ENCODE results near the gene WFDC6. TPM values are rescaled to one million over a fixed set of nuclear protein-coding genes. Genes with fewer than 3 reads are reported as not detected.

WFDC6 gene
- total and polyA plus RNA-seq, 5 donors = not detected

- ATAC-seq = no peak
- WGBS = 75% methylated on average over 3 of the region's 3 CpGs
- DNase-seq = no peak
- Histone ChIP-seq H3K4me1 (ENCODE audit: control insufficient read depth, insufficient read depth, low read length) (no peaks in the 10 kb centered on the region), H3K27ac (ENCODE audit: low read length) (no peak overlapping the region), H3K9me3 (ENCODE audit: control insufficient read depth, low read length) (no peaks in the 10 kb centered on the region), H3K4me3 (ENCODE audit: low read length) (no peak overlapping the region), H3K27me3 (ENCODE audit: control insufficient read depth, insufficient read depth) (no peaks in the 10 kb centered on the region)
- intact Hi-C loops (cut with DNase I) = no loop called here
Observed at GRCh38 chr20:45497971-45498494, 41.2 kb downstream of the WFDC6 start.

- 69% methylated on average over 3 of the region's 3 CpGs for WGBS
- Histone ChIP-seq H3K27ac (ENCODE audit: low read length) (no peak overlapping the region), H3K27me3 (ENCODE audit: control insufficient read depth, insufficient read depth) (no peaks in the 10 kb centered on the region), H3K4me3 (ENCODE audit: low read length) (no peak overlapping the region), H3K9me3 (ENCODE audit: control insufficient read depth, low read length) (no peaks in the 10 kb centered on the region), H3K4me1 (ENCODE audit: control insufficient read depth, insufficient read depth, low read length) (no peaks in the 10 kb centered on the region)
- no peak for ATAC-seq
- DNase-seq = no peak
- intact Hi-C loops (cut with DNase I) = no loop called here
Observed at GRCh38 chr20:45496166-45496565, 43.1 kb downstream of the WFDC6 start.

GRCh38 chr20:45495501-45495941, 43.8 kb downstream of the WFDC6 start:
- intact Hi-C loops (cut with DNase I) = no loop called here
- WGBS = 76% methylated on average over 1 of the region's 1 CpG
- ATAC-seq (no peak), DNase-seq (no peak)
- H3K9me3 ChIP-seq (ENCODE audit: control insufficient read depth, low read length) = no peaks in the 10 kb centered on the region
- H3K4me1 ChIP-seq (ENCODE audit: control insufficient read depth, insufficient read depth, low read length) = no peaks in the 10 kb centered on the region
- no peak overlapping the region for H3K27ac ChIP-seq (ENCODE audit: low read length)
- H3K4me3 ChIP-seq (ENCODE audit: low read length) = no peak overlapping the region
- H3K27me3 ChIP-seq (ENCODE audit: control insufficient read depth, insufficient read depth) = no peaks in the 10 kb centered on the region

GRCh38 chr20:45489083-45489531, 50.2 kb downstream of the WFDC6 start:
- Histone ChIP-seq H3K4me3 (ENCODE audit: low read length) (no peak overlapping the region), H3K27ac (ENCODE audit: low read length) (no peak overlapping the region), H3K27me3 (ENCODE audit: control insufficient read depth, insufficient read depth) (peaks cover 4% of the 10 kb centered on the region), H3K4me1 (ENCODE audit: control insufficient read depth, insufficient read depth, low read length) (no peaks in the 10 kb centered on the region), H3K9me3 (ENCODE audit: control insufficient read depth, low read length) (no peaks in the 10 kb centered on the region)
- intact Hi-C loops (cut with DNase I) = no loop called here
- no peak for ATAC-seq
- 55% methylated on average over 1 of the region's 1 CpG for WGBS
- no peak for DNase-seq

- Histone ChIP-seq H3K27ac (ENCODE audit: low read length) (no peak overlapping the region), H3K27me3 (ENCODE audit: control insufficient read depth, insufficient read depth) (peaks cover 4% of the 10 kb centered on the region), H3K9me3 (ENCODE audit: control insufficient read depth, low read length) (no peaks in the 10 kb centered on the region), H3K4me3 (ENCODE audit: low read length) (no peak overlapping the region), H3K4me1 (ENCODE audit: control insufficient read depth, insufficient read depth, low read length) (no peaks in the 10 kb centered on the region)
- ATAC-seq (no peak), DNase-seq (no peak)
- intact Hi-C loops (cut with DNase I) = no loop called here
- WGBS = 18% methylated on average over 20 of the region's 20 CpGs
Observed at GRCh38 chr20:45487231-45487635, 52.0 kb downstream of the WFDC6 start.

- H3K27ac ChIP-seq (ENCODE audit: low read length) = no peak overlapping the region
- no peak overlapping the region for H3K4me3 ChIP-seq (ENCODE audit: low read length)
- no peak for ATAC-seq
- WGBS = 71% methylated on average over 4 of the region's 4 CpGs
- H3K9me3 ChIP-seq (ENCODE audit: control insufficient read depth, low read length) = no peaks in the 10 kb centered on the region
- H3K4me1 ChIP-seq (ENCODE audit: control insufficient read depth, insufficient read depth, low read length) = no peaks in the 10 kb centered on the region
- H3K27me3 ChIP-seq (ENCODE audit: control insufficient read depth, insufficient read depth) = peaks cover 7% of the 10 kb centered on the region
- intact Hi-C loops (cut with DNase I) = no loop called here
- no peak for DNase-seq
Observed at GRCh38 chr20:45485388-45485787, 53.9 kb downstream of the WFDC6 start.

GRCh38 chr20:45484676-45485075, 54.6 kb downstream of the WFDC6 start:
- intact Hi-C loops (cut with DNase I) = no loop called here
- no peak overlapping the region for H3K27ac ChIP-seq (ENCODE audit: low read length)
- H3K9me3 ChIP-seq (ENCODE audit: control insufficient read depth, low read length) = no peaks in the 10 kb centered on the region
- no peak for DNase-seq
- no peak overlapping the region for H3K4me3 ChIP-seq (ENCODE audit: low read length)
- ATAC-seq = no peak
- H3K4me1 ChIP-seq (ENCODE audit: control insufficient read depth, insufficient read depth, low read length) = no peaks in the 10 kb centered on the region
- 45% methylated on average over 6 of the region's 6 CpGs for WGBS
- H3K27me3 ChIP-seq (ENCODE audit: control insufficient read depth, insufficient read depth) = peaks cover 3% of the 10 kb centered on the region

Other genes starting within 250 kb of the WFDC6 start
- not detected for gene RBPJL, start 232.6 kb downstream of the WFDC6 start, total RNA-seq
- not detected for gene RBPJL, start 232.6 kb downstream of the WFDC6 start, polyA plus RNA-seq
- under 1 TPM in 3 of 4 donors, not detected in 1; 0.15 to 0.20 (median 0.17) TPM for gene MATN4, start 231.2 kb downstream of the WFDC6 start, total RNA-seq
- 0.05 TPM for gene MATN4, start 231.2 kb downstream of the WFDC6 start, polyA plus RNA-seq
- 100 to 1,000 TPM in 1 of 4 donors, 10 to 100 TPM in 3; 57.5 to 125 (median 61.2) TPM for gene SDC4, start 191.1 kb downstream of the WFDC6 start, total RNA-seq
- gene SDC4, start 191.1 kb downstream of the WFDC6 start, polyA plus RNA-seq = 63.8 TPM
- 10 to 100 TPM; 21.5 to 28.7 (median 25.8) TPM for gene SYS1, start 176.3 kb downstream of the WFDC6 start, total RNA-seq
- gene SYS1, start 176.3 kb downstream of the WFDC6 start, polyA plus RNA-seq = 17.1 TPM
- gene TP53TG5, start 161.2 kb downstream of the WFDC6 start, total RNA-seq = 1 to 10 TPM in 3 of 4 donors, under 1 TPM in 1; 0.82 to 1.5 (median 1.4) TPM
- gene TP53TG5, start 161.2 kb downstream of the WFDC6 start, polyA plus RNA-seq = 0.95 TPM
- 100 to 1,000 TPM; 163 to 208 (median 178) TPM for gene DBNDD2, start 131.2 kb downstream of the WFDC6 start, total RNA-seq
- 228 TPM for gene DBNDD2, start 131.2 kb downstream of the WFDC6 start, polyA plus RNA-seq
- 100 to 1,000 TPM; 116 to 134 (median 125) TPM for gene PIGT, start 123.3 kb downstream of the WFDC6 start, total RNA-seq
- 140 TPM for gene PIGT, start 123.3 kb downstream of the WFDC6 start, polyA plus RNA-seq
- 1 to 10 TPM; 1.1 to 2.7 (median 1.9) TPM for gene WFDC2, start 69.7 kb downstream of the WFDC6 start, total RNA-seq
- 2.6 TPM for gene WFDC2, start 69.7 kb downstream of the WFDC6 start, polyA plus RNA-seq
- gene SPINT3, start 23.9 kb downstream of the WFDC6 start, total RNA-seq = not detected
- not detected for gene SPINT3, start 23.9 kb downstream of the WFDC6 start, polyA plus RNA-seq
- under 1 TPM in 1 of 4 donors, not detected in 3; 0.09 TPM for gene EPPIN, start 7.9 kb upstream of the WFDC6 start, total RNA-seq
- gene EPPIN, start 7.9 kb upstream of the WFDC6 start, polyA plus RNA-seq = not detected
- gene WFDC8, start 39.8 kb upstream of the WFDC6 start, total RNA-seq = not detected
- gene WFDC8, start 39.8 kb upstream of the WFDC6 start, polyA plus RNA-seq = not detected
- gene WFDC10A, start 90.3 kb upstream of the WFDC6 start, total RNA-seq = not detected
- not detected for gene WFDC10A, start 90.3 kb upstream of the WFDC6 start, polyA plus RNA-seq
- gene WFDC9, start 91.8 kb upstream of the WFDC6 start, total RNA-seq = not detected
- gene WFDC9, start 91.8 kb upstream of the WFDC6 start, polyA plus RNA-seq = not detected
- gene WFDC11, start 130.8 kb upstream of the WFDC6 start, total RNA-seq = not detected
- not detected for gene WFDC11, start 130.8 kb upstream of the WFDC6 start, polyA plus RNA-seq
- not detected for gene WFDC13, start 162.6 kb upstream of the WFDC6 start, total RNA-seq
- not detected for gene WFDC13, start 162.6 kb upstream of the WFDC6 start, polyA plus RNA-seq
- not detected for gene WFDC10B, start 165.5 kb upstream of the WFDC6 start, total RNA-seq
- gene WFDC10B, start 165.5 kb upstream of the WFDC6 start, polyA plus RNA-seq = not detected
- gene SPINT4, start 182.9 kb upstream of the WFDC6 start, total RNA-seq = not detected
- gene SPINT4, start 182.9 kb upstream of the WFDC6 start, polyA plus RNA-seq = not detected

Measured in right cardiac atrium (tissue), 5 donors.